NCI-H526 treated with DMSO at 0.1 percent for 48 hours (cell line): Measurements from ENCODE around the gene PAPOLA.

Experiments
- DNase-seq: peaks from one replicate; lab custom pipeline; 2025; lab: John Stamatoyannopoulos, UW

PAPOLA gene

GRCh38 chr14:96565811-96566210, 63.6 kb downstream of the PAPOLA start:
- no peak for DNase-seq

- DNase-seq: peak; percentile 92
These were observed 65.2 kb downstream of the PAPOLA start for GRCh38 chr14:96567289-96567899.

DNA sequence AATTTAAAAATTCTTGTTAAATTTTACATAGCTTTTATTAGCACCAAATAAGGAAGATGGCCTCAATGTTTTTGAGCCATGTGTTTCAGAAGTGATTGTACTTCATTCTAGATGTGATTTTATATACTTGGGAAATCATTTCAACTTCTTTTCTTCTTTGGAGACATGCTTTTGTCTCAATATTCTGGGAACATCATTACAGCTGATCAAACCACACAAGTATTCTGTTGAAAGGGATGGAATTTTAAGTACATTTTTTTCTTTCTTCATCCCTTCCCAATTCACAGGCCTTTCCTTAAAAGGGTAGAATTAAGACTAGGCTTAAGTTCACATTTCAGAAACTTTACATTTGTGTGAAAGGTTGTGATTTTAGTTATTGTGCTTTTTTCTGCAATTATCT, 66.4 kb downstream of the PAPOLA start:
- DNase-seq: no peak

DNA sequence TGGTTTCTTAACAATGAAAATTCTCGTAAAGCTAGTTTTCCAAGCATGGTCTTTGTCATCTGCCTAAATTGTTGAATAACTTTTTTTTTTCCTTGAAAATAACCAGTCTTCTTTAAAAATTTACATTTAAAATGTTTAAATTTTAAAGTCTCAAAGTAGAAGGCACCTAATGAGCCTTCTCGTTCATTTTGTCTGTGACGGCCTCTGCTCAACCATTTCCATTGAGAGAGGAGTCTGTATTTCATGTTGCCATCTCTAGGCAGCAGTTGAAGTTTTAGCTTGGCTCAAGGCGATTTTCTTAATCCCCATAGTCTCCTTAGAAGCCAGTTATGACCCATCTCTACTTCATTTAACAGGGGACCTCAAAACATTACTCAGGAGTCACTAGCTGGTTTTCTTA, 69.1 kb downstream of the PAPOLA start:
- no peak for DNase-seq

- DNase-seq: no peak
These were observed 71.4 kb downstream of the PAPOLA start for GRCh38 chr14:96573473-96574100.

- DNase-seq: no peak
These were observed 72.0 kb downstream of the PAPOLA start for GRCh38 chr14:96574171-96574632.

DNA sequence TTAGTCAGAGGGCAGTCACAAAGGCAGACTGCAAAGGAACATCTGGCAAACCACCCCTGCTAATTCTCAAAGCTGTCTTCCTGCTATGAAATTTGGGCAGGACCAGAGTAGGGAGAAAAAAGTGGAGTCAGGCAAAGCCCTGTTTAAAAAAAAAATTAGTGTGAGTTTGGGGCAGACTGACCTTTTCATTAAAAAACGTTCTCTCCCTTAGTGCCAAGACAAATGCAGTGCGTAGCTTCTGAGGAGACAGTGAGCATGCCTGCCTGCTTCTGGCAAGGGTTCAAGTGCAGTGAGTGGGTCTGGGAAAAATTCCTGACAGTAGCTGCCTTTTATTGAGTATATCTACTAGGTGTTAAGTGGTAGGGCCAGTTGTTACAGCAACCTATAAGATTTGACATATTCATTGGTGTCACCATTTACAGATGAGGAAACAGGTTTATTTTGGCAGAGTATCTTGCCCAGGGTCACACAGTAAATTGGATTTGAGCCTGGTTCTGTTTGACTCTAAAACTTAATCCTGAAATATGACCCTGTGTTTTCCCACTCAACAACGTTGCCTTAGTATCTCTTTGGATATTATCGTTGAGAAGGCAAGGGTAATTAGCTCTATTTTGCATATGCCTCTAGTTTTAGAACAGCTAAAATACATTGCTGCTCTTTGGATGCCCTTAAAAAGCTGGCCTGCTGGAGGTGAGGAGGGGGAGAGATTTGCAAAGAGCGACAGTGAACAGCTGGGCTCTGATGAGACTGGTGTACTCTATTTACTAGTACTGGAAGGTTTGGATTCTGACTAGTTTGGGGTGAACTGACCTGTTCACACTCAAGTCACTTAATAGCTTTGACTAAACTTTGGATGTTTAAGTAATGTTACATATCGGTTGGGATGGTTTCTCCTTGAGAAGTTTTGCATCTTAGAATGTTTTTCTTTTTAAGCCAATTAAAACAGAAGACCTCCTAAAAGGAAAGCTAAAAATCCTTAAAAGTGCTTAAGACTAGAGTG, 72.8 kb downstream of the PAPOLA start:
- DNase-seq: peak; percentile 94

DNA sequence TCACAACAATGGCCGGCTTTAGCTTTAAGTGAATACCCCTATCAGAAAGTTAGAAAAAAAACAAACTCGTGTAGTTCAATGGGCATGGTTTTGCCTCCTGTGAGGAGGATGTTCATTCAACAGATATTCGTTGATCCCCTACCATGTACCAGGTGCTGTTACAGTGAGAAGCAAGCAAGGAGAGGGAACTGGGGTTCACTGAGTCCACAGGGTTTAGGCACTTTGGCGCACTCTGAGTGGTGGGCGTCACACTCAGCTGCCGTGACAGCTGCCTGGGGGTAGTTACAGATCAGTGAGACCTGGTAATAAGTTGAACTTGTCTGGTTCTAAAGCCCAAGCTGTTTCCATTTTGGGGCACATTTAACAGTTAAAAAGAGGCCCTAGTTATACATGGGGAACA, 74.2 kb downstream of the PAPOLA start:
- DNase-seq: no peak

DNA sequence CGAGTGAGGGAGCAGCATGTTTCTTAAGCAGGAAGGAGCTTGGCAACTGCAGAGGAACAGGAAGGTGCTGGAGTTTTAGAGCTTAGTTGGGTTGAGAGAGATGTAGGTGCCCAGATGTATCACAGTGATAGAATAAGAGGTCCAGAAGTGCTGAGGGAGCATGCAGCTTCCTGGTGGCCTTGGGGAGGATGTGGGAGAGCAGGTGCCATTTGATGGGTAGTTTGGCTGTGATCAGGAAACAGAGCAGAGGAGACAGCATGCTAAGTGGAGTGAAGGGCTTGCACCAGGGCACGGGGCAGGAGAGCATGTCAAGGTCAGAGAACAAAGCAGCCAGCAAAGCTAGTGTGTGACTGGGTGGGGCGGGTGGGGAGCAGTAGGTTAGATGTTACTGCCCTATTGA, 74.8 kb downstream of the PAPOLA start:
- DNase-seq: no peak

DNA sequence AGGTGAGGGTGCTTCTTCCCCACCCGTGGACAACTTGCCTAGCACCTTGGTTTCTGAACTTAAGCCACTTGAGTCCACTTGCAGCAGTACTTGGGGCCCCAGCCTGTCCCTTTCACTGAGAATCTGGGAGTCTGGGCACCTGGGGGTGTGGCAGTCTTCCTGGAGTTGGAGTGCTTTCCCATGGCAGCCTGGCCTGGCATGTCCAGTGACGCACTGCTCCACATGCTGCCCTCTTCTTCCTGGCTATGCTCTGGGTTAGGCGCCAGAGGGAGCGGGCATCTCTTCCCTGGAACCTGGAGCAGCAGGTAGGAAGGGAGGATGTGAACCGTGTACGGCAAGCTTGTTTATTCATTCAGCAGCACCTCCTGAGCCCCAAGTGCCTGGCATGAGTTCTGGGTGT, 76.4 kb downstream of the PAPOLA start:
- DNase-seq: no peak

DNA sequence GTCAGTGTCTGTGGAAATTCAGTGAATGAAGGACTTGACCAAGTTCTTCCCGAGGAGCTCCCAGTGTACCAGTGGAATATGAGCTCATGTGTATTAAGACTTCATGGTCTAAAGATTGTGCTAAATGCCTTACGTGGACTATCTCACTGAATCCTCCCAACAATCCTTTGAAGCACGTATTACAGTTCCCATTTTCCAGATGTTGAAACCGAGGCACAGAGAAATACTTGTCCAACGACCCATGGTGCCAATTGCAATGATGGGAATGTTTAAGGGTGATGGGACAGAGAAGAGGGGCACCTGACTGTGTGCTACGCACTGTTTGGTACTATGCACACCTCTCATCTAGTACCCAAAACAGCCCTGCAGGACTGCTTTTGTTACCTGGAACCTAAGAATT, 77.2 kb downstream of the PAPOLA start:
- no peak for DNase-seq

DNA sequence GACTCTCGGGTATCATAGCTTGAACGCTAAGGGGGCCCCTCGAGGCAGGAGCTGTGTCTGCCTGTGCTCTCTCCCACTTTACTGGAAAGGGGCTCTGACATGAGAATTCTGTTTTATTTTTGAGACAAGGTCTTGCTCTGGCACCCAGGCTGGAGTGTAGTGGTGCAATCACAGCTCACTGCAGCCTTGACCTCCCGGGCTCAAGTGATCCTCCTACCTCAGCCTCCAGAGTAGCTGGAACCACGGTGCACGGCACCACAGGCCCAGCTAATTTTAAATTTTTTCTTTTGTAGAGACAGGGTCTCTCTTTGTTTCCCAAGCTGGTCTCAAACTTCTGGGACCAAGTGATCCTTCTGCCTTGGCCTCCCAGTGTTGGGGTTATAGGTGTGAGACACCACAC, 77.7 kb downstream of the PAPOLA start:
- DNase-seq: no peak

- DNase-seq: no peak
These were observed 78.4 kb downstream of the PAPOLA start for GRCh38 chr14:96580566-96580965.

GRCh38 chr14:96581026-96581425, 78.8 kb downstream of the PAPOLA start:
- DNase-seq: no peak

DNA sequence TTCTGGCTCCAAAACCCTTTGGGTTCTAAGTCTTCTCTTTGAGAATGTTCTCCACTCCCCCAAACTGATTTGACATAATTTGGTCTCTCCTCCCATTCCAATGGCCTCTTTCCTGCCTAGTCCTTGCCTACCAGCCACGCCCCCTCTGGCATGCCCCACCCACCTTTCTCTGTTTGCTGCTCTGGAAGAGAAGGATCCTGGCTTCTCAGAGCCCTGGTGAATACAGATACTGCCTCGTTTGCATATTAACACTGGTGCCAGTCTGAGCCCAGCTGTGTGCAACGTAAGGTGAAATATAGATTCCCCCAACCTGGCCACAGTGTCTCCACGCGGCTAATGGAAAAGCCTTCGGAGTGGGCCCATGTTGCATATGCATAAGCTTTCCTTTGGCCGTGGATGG, 79.7 kb downstream of the PAPOLA start:
- DNase-seq: peak; percentile 88

DNA sequence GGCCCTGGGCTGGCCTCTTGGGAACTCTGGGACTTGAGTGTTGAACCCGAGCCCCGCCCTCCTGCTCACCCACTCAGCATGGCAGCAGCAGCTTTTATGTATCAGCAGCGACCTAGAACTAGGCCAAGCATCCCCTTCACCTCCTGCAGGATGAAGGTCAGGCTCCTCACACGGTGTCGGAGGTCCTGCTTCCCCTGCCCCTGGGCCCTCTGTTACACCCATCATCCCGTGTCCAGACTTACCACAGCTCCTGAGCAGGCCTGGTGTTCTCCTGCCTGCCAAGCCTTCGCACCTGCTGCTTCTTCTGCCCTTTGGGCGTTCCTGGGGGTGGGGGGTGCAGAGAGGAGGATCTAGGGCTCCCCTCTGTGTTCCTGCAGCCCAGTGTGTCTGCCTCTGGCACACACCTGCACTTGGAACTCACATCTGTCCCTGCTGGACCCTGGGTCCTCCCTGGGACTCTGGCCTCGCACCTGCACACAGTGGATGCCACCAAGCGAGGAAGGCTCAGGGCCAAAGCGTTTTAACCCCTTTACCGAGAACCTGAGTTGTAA, 80.3 kb downstream of the PAPOLA start:
- no peak for DNase-seq

DNA sequence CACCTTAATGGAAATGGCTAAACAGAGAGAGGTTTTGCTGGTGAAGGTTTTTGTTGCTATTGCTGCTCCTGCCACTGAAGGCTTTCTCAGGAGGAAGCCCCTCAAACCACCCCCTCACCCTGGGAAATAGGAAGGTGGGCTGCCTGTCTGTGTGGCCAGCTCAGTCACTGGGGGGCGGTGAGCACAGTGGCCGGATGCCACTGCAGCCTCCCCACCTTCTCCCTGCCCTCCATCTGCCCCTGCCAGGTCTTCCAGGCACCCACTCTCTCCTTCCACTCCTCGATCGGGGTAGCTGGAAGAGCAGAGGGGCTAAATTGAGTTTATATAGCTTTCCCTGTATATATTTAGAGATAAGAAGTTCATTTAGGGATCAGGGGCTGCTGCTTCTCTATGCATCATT, 80.8 kb downstream of the PAPOLA start:
- no peak for DNase-seq

GRCh38 chr14:96583569-96584041, 81.4 kb downstream of the PAPOLA start:
- no peak for DNase-seq

DNA sequence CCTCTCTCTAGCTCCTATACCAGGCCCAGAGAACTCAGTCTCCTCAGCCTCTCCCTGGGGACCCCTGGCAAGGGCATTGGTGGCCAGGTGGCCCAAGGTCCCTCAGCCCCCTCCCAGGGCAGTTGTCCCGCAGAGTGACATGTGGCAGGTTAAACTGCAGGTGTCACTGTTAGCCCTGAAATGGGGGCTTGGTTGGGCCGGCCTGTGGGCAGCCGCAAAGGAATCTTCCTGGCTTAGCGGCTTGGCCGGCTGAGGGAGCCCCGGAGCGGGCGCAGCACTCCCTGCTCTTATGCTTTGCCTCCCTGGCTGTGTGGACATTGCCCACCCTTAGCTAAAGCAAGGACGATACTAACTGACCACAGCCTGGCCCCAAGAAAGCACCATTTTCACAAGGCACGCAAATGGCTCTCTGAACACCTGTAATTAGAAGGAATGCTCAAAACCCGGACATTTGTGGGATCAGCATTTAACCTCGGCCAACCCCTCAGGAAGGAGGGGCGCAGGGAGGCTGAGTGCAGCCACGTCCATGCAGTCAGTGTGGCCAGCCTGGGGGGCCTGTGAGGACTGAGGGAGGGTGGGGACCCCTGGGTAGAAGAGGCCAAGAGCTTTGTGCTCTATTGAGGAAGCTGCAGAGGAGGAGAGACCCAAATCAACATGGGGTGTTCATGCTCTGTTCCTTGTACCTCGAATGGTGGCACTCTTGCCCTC, 82.2 kb downstream of the PAPOLA start:
- peak; percentile 58 for DNase-seq

GRCh38 chr14:96584907-96585671, 82.9 kb downstream of the PAPOLA start:
- peak; percentile 26 for DNase-seq

- DNase-seq: peak; percentile 10
These were observed 83.5 kb downstream of the PAPOLA start for GRCh38 chr14:96585672-96586013.
